Left cardiac atrium (tissue), 2 donors: Measurements from ENCODE around the gene SVEP1. TPM values are rescaled to one million over a fixed set of nuclear protein-coding genes. Genes with fewer than 3 reads are reported as not detected.

Experiments used
- total RNA-seq, 2 donors: library from RNA; stranded (reverse); fragmentation: NEBNext Ultra II Directional; extraction: Animal tissue kit (Norgen Biotek cat#: 25700); gene quantifications; one replicate each; pipeline ENCODE4 v1.2.1, GENCODE V29; 2021
- donor health status: DM: no; HTN: yes; CAD: no; lungs with severe emphysema.
- donor health status: DM: yes; HTN: yes; CAD: no.

The SVEP1 gene
- total RNA-seq, 2 donors from 2014 or later = 18.6 to 20.8 TPM

Other genes starting within 250 kb of the SVEP1 start
- not detected for gene TXNDC8, start 241.9 kb downstream of the SVEP1 start, total RNA-seq
- gene MUSK, start 89.0 kb upstream of the SVEP1 start, total RNA-seq = 1 to 10 TPM; 1.1 to 2.8 TPM